ENCODE data around the gene ADGRB3.

Gene ADGRB3

DNA sequence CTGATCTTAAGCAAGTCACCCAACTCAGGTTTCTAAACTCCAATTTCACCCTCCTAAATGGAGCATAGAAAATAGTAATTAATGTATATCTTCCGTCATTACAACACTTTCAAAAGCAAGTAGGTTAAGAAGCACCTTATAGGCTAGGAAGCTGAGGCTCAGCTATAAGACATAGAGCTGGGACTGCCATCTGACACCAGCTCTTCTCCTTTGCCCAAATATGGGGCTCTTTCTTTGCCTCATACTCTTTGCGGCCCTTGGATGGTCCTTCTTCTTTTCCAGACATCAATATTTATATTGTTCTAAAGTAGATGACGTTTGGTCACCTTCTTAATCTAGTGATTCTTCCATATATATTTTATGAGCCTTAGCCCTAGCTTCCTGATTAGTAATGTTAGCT lies 748.5 kb downstream of the ADGRB3 start:
- TF ChIP-seq, protein P1, sequence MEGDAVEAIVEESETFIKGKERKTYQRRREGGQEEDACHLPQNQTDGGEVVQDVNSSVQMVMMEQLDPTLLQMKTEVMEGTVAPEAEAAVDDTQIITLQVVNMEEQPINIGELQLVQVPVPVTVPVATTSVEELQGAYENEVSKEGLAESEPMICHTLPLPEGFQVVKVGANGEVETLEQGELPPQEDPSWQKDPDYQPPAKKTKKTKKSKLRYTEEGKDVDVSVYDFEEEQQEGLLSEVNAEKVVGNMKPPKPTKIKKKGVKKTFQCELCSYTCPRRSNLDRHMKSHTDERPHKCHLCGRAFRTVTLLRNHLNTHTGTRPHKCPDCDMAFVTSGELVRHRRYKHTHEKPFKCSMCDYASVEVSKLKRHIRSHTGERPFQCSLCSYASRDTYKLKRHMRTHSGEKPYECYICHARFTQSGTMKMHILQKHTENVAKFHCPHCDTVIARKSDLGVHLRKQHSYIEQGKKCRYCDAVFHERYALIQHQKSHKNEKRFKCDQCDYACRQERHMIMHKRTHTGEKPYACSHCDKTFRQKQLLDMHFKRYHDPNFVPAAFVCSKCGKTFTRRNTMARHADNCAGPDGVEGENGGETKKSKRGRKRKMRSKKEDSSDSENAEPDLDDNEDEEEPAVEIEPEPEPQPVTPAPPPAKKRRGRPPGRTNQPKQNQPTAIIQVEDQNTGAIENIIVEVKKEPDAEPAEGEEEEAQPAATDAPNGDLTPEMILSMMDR (IDR thresholded peaks at IDR 0.05; ENCODE audit: extremely low read depth, insufficient read depth, missing control alignments): no peak
- DNase-seq (ENCODE audit: low spot score): no peak
- in situ Hi-C loops (cut with MboI; ENCODE audit: low pct_unique_long_range_greater_than_20kb, low sequenced_read_pairs, unreplicated experiment): no loop called here

DNA sequence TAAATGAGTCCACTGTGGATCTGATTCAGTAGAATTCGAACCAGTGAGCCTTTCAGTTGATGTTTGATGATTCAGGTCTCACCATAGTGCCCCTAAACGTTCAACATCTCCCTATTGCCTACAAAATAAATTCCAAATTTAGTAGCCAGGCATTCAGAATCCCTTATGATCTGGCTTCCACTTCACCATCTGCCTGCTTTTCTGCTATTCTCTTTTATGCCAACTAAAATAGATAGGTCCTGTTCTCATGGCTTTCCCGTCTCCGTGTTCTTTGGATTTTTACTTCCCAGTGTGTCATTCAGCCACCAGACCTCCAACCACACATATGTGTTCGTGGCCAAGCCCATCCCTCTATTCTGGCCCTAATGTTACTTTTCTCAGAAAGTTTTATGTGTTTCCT lies 751.3 kb downstream of the ADGRB3 start:
- in situ Hi-C loops (cut with MboI; ENCODE audit: low pct_unique_long_range_greater_than_20kb, low sequenced_read_pairs, unreplicated experiment): no loop called here
- DNase-seq (ENCODE audit: low spot score): no peak
- TF ChIP-seq, protein P1 (IDR thresholded peaks at IDR 0.05; ENCODE audit: extremely low read depth, insufficient read depth, missing control alignments): no peak

DNA sequence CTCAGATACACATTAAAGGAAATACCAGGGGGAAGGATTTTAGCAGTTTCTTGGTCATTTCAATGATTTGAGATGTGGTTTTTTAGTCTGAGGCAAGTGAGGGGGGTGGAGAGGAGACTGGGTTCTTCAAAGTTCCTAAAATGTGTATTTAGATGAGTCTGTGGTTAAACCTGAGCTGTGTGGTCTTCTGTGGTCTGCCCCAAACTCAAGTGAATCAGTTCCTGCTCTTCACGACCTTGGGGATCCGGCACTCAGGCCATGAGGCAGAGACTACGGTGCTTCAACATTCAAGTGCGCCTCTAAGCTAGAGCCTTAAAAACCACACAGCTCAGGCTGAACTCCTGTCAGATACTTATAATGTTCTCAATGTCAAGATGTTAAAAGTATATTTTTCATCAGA lies 755.0 kb downstream of the ADGRB3 start:
- TF ChIP-seq, protein P1 (IDR thresholded peaks at IDR 0.05; ENCODE audit: extremely low read depth, insufficient read depth, missing control alignments): no peak
- in situ Hi-C loops (cut with MboI; ENCODE audit: low pct_unique_long_range_greater_than_20kb, low sequenced_read_pairs, unreplicated experiment): no loop called here
- DNase-seq (ENCODE audit: low spot score): no peak

DNA sequence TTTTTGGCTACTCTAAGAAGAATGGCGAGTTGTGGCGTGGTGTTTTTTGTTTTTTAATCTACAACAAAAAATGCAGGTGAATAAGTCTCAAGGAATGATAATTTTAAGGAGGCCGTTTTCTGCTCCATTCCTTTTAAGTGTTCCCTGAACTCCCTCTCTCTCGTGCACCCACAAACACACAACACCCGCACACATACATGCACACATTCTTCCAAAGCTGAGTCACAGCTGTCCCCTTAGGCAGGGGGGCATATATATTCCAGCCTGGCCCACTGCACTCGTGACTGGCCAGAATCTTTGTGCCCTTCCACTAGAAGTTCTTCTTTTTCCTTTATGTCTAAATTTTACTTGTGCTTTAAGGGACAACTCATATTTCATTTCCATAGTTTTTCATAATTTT lies 756.0 kb downstream of the ADGRB3 start:
- in situ Hi-C loops (cut with MboI; ENCODE audit: low pct_unique_long_range_greater_than_20kb, low sequenced_read_pairs, unreplicated experiment): no loop called here
- TF ChIP-seq, protein P1 (IDR thresholded peaks at IDR 0.05; ENCODE audit: extremely low read depth, insufficient read depth, missing control alignments): no peak
- no peak for DNase-seq (ENCODE audit: low spot score)

DNA sequence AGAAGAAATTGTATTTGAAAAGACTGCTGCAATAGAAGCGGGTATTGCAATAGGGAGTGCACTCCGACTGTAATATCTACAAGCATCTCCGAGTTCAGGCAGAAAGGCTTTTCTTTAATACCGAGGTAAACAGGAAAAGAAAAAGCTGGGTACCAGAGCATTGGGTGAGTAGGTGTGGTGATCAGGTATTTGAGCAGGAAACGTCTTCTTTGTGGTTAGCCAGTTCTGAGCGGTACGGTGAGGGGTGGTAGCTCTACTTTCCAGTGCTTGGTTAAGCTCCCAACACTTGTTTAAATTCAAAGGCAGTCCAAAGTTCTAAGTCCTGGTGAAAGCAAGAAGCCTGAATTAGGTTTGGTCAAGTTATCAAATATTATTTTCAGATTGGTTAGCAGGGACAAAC lies 757.7 kb downstream of the ADGRB3 start:
- TF ChIP-seq, protein P1 (IDR thresholded peaks at IDR 0.05; ENCODE audit: extremely low read depth, insufficient read depth, missing control alignments): no peak
- in situ Hi-C loops (cut with MboI; ENCODE audit: low pct_unique_long_range_greater_than_20kb, low sequenced_read_pairs, unreplicated experiment): no loop called here
- no peak for DNase-seq (ENCODE audit: low spot score)

DNA sequence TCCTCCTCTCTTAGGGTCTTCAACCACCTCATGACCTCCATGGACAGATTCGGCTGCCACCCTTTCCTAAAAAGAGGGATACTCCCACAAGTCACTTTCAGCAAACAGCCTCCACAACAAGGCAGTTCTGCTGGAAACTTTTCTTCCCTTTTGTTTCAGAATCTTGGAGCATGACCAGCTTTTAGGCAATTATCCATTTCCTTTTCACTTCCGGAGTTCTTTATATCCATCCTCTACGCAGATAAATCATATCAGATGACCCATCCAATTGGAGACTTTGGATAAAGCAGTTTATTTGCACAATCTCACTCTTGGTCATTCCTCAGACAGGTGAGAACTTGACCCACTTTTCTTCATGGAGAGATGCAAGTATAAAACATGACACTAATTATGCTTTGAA lies 763.2 kb downstream of the ADGRB3 start:
- in situ Hi-C loops (cut with MboI; ENCODE audit: low pct_unique_long_range_greater_than_20kb, low sequenced_read_pairs, unreplicated experiment): no loop called here
- DNase-seq (ENCODE audit: low spot score): no peak
- TF ChIP-seq, protein P1 (IDR thresholded peaks at IDR 0.05; ENCODE audit: extremely low read depth, insufficient read depth, missing control alignments): no peak

DNA sequence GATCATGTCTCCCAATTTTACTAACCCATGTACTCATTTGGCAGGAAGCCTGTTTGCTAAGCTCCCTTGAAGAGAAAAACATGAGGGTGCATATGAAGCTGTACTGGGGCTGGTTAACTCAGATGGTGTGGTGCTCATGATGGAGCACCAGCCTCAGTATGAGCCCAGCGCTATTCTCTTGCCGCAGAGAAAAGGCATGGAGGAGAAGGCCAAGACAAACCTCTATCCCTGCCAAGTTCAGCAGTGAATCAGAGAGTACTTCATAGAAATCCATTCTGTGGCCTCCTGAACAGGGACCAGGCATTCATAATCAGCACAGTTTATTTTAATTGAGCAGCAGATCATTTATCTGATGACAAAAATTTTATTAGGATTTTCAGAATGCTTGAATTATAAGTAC lies 763.6 kb downstream of the ADGRB3 start:
- TF ChIP-seq, protein P1 (IDR thresholded peaks at IDR 0.05; ENCODE audit: extremely low read depth, insufficient read depth, missing control alignments): no peak
- no peak for DNase-seq (ENCODE audit: low spot score)
- in situ Hi-C loops (cut with MboI; ENCODE audit: low pct_unique_long_range_greater_than_20kb, low sequenced_read_pairs, unreplicated experiment): no loop called here

Data from GM13977 (cell line).